Suprapubic skin (tissue), 4 donors: ENCODE measurements around the gene SHROOM1. TPM values are rescaled to one million over a fixed set of nuclear protein-coding genes. Genes with fewer than 3 reads are reported as not detected.

ENCODE experiments used
- DNase-seq, 2 donors: peaks; one replicate each; pipeline ENCODE4 v3.0.0-alpha.2; 2019; ENCODE audit warnings: low spot score in 2 of 2
- H3K27ac ChIP-seq: fragments of 200-600 bp; sonication (generic); one replicate; pipeline ENCODE4 v1.5.1; 2019
- H3K27me3 ChIP-seq: fragments of 200-600 bp; sonication (generic); one replicate; pipeline ENCODE4 v1.5.1; 2019
- H3K36me3 ChIP-seq: fragments of 200-600 bp; sonication (generic); one replicate; pipeline ENCODE4 v1.5.1; 2019
- H3K4me1 ChIP-seq: fragments of 200-600 bp; sonication (generic); one replicate; pipeline ENCODE4 v1.5.1; 2019
- H3K4me3 ChIP-seq: fragments of 200-600 bp; sonication (generic); one replicate; pipeline ENCODE4 v1.5.1; 2019; ENCODE audit warnings: mild to moderate bottlenecking
- H3K9me3 ChIP-seq: fragments of 200-600 bp; sonication (generic); one replicate; pipeline ENCODE4 v1.5.1; 2019
- CTCF ChIP-seq, 2 donors: fragments of 200-600 bp in 1 of 2; fragments of 450-650 bp in 1 of 2; sonication (generic) in 1 of 2; IDR thresholded peaks; one replicate each; pipeline ENCODE4 v1.5.1; 2016 to 2019; ENCODE audit warnings: antibody characterized with exemption in 2 of 2, mild to moderate bottlenecking in 1 of 2, moderate library complexity in 1 of 2
- EP300 ChIP-seq: sonication (generic); formaldehyde crosslinking; IDR thresholded peaks from one replicate; pipeline ENCODE4 v1.6.1; 2017; ENCODE audit warnings: antibody characterized with exemption
- POLR2A ChIP-seq, 2 donors: fragments of 450-650 bp; IDR thresholded peaks; one replicate each; pipeline ENCODE4 v1.6.1; 2017; ENCODE audit warnings: antibody characterized with exemption in 2 of 2, mild to moderate bottlenecking in 2 of 2, moderate library complexity in 2 of 2
- POLR2AphosphoS5 ChIP-seq, 3 donors: sonication (generic); formaldehyde crosslinking; IDR thresholded peaks; one replicate each; pipeline ENCODE4 v1.6.1; 2017; ENCODE audit warnings: antibody characterized with exemption in 3 of 3
- WGBS: methylation state at CpG from one replicate; pipeline ENCODE4 v1.1.5; 2018; 5-methylcytosine and 5-hydroxymethylcytosine counted together
- total RNA-seq, 4 donors: library from RNA; depleted of rRNA; stranded (reverse); fragments of >200 nt; gene quantifications; one replicate each; pipeline ENCODE4 v1.1.0, GENCODE V29; 2016

The SHROOM1 gene
- total RNA-seq, 4 donors from 2014 or later: 0.76 to 2.8 (median 2.3) TPM

- no peak for TF ChIP-seq EP300
- TF ChIP-seq POLR2A (IDR thresholded peaks at IDR 0.05): no peak
- no peak for TF ChIP-seq POLR2AphosphoS5 (IDR thresholded peaks at IDR 0.05)
- no peak for TF ChIP-seq CTCF (IDR thresholded peaks at IDR 0.05)
- 75% methylated on average over 5 of the region's 5 CpGs for WGBS
- DNase-seq: peak in 1 of 2 donors; percentile 34
- Histone ChIP-seq H3K36me3 (no peaks in the 10 kb centered on the region), H3K4me3 (no peak overlapping the region), H3K27ac (no peak overlapping the region), H3K27me3 (no peaks in the 10 kb centered on the region), H3K4me1 (no peaks in the 10 kb centered on the region), H3K9me3 (no peaks in the 10 kb centered on the region)
Measured at GRCh38 chr5:132785365-132785764, 45.1 kb downstream of the SHROOM1 start.

GRCh38 chr5:132782101-132782500 is 48.3 kb downstream of the SHROOM1 start:
- no peak overlapping the region for H3K27ac ChIP-seq
- peaks cover 9% of the 10 kb centered on the region for H3K4me1 ChIP-seq
- DNase-seq: peak in 1 of 2 donors; percentile 23
- H3K9me3 ChIP-seq: no peaks in the 10 kb centered on the region
- H3K36me3 ChIP-seq: no peaks in the 10 kb centered on the region
- no peaks in the 10 kb centered on the region for H3K27me3 ChIP-seq
- no peak for TF ChIP-seq POLR2A (IDR thresholded peaks at IDR 0.05)
- TF ChIP-seq CTCF (IDR thresholded peaks at IDR 0.05): no peak
- TF ChIP-seq EP300: no peak
- TF ChIP-seq POLR2AphosphoS5 (IDR thresholded peaks at IDR 0.05): no peak
- WGBS: 84% methylated on average over 4 of the region's 4 CpGs
- H3K4me3 ChIP-seq: no peak overlapping the region

GRCh38 chr5:132781029-132781428 is 49.4 kb downstream of the SHROOM1 start:
- H3K27me3 ChIP-seq: no peaks in the 10 kb centered on the region
- H3K36me3 ChIP-seq: no peaks in the 10 kb centered on the region
- TF ChIP-seq POLR2A (IDR thresholded peaks at IDR 0.05) (no peak), EP300 (no peak), POLR2AphosphoS5 (IDR thresholded peaks at IDR 0.05) (no peak), CTCF (IDR thresholded peaks at IDR 0.05) (no peak)
- no peaks in the 10 kb centered on the region for H3K9me3 ChIP-seq
- no peak for DNase-seq
- no peak overlapping the region for H3K4me3 ChIP-seq
- no peak overlapping the region for H3K27ac ChIP-seq
- WGBS: 91% methylated on average over 4 of the region's 4 CpGs
- peaks cover 16% of the 10 kb centered on the region for H3K4me1 ChIP-seq

GRCh38 chr5:132780577-132780976 is 49.9 kb downstream of the SHROOM1 start:
- H3K27me3 ChIP-seq: no peaks in the 10 kb centered on the region
- no peak overlapping the region for H3K27ac ChIP-seq
- H3K4me3 ChIP-seq: no peak overlapping the region
- H3K4me1 ChIP-seq: peaks cover 21% of the 10 kb centered on the region
- DNase-seq: no peak
- TF ChIP-seq POLR2A (IDR thresholded peaks at IDR 0.05): no peak
- no peak for TF ChIP-seq CTCF (IDR thresholded peaks at IDR 0.05)
- TF ChIP-seq POLR2AphosphoS5 (IDR thresholded peaks at IDR 0.05): no peak
- TF ChIP-seq EP300: no peak
- no peaks in the 10 kb centered on the region for H3K36me3 ChIP-seq
- WGBS: 93% methylated on average over 1 of the region's 1 CpG
- H3K9me3 ChIP-seq: no peaks in the 10 kb centered on the region

GRCh38 chr5:132779961-132780360 is 50.5 kb downstream of the SHROOM1 start:
- DNase-seq: peak in 1 of 2 donors; percentile 11

More at GRCh38 chr5:132779961-132780360, 50.5 kb downstream of the SHROOM1 start:
- H3K4me3 ChIP-seq: no peak overlapping the region
- H3K4me1 ChIP-seq: peaks cover 27% of the 10 kb centered on the region
- H3K27me3 ChIP-seq: no peaks in the 10 kb centered on the region
- TF ChIP-seq EP300: no peak
- TF ChIP-seq POLR2AphosphoS5 (IDR thresholded peaks at IDR 0.05): no peak
- TF ChIP-seq POLR2A (IDR thresholded peaks at IDR 0.05): no peak
- no peak for TF ChIP-seq CTCF (IDR thresholded peaks at IDR 0.05)
- H3K27ac ChIP-seq: no peak overlapping the region
- WGBS: 87% methylated on average over 3 of the region's 3 CpGs
- H3K36me3 ChIP-seq: no peaks in the 10 kb centered on the region
- H3K9me3 ChIP-seq: no peaks in the 10 kb centered on the region
